ENCODE results near the gene BLTP3B.

GRCh38 chr12:100159391-100160104 lies 16.9 kb upstream of the BLTP3B start:
- no peak for TF ChIP-seq MAX (IDR thresholded peaks at IDR 0.05)
- no peak for TF ChIP-seq CTCF (IDR thresholded peaks at IDR 0.05; ENCODE audit: low read depth, low read length, missing input control)
- TF ChIP-seq RXRA (IDR thresholded peaks at IDR 0.05): no peak
- no peak for TF ChIP-seq TAF1 (conservative IDR thresholded peaks at IDR 0.05)
- no peak for TF ChIP-seq YY1 (IDR thresholded peaks at IDR 0.05)
- no peak for TF ChIP-seq SP1 (IDR thresholded peaks at IDR 0.05)
- no peak for TF ChIP-seq RAD21 (IDR thresholded peaks at IDR 0.05)
- TF ChIP-seq REST (IDR thresholded peaks at IDR 0.05): no peak
- TF ChIP-seq GABPA (IDR thresholded peaks at IDR 0.05 in 1 of 2, conservative IDR thresholded peaks at IDR 0.05 in 1 of 2): no peak

Measured in liver (tissue), 3 donors.